ENCODE data around the gene GFOD1.

Gene GFOD1

DNA sequence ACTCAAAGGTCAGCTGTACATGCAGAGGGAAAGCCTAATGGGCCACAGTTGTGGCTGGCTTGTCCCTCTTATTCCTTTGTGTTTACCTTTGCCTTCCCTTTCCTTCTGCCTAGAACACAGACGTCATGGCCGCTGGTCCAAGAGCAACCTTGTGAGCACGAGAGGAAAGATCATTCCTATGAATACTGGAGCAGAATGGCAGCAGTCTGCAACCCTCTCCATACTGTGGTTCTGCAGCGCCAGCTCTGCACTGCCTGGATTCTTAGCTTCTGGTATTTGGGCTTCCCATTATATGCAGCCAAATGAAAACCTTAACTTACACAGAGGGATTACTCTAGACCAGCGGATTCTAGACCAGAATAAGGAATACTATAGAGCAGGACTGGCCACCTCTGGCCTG, 171.5 kb downstream of the GFOD1 start:
- Histone ChIP-seq H2AK5ac (ENCODE audit: low read length) (no peak overlapping the region), H2BK15ac (replicated peaks; ENCODE audit: low read depth) (no peak overlapping the region), H3K4me2 (ENCODE audit: low read length) (no peak overlapping the region), H3K23ac (ENCODE audit: low read length) (no peak overlapping the region), H4K8ac (ENCODE audit: low read depth, low read length) (no peak overlapping the region), H3K36me3 (ENCODE audit: control insufficient read depth, insufficient read depth, low read length) (peaks cover 14% of the 10 kb centered on the region), H3K4ac (ENCODE audit: low read depth, low read length) (no peak overlapping the region), H3K27ac (ENCODE audit: low read depth, low read length) (no peak overlapping the region), H3K79me1 (ENCODE audit: low read length) (no peaks in the 10 kb centered on the region), H2BK5ac (ENCODE audit: low read length) (no peak overlapping the region), H3K9ac (ENCODE audit: low read length) (no peak overlapping the region), H3K18ac (ENCODE audit: low read length) (no peak overlapping the region), H3K27me3 (ENCODE audit: insufficient read depth, low read length, poor library complexity) (no peaks in the 10 kb centered on the region), H4K5ac (ENCODE audit: low read length) (no peak overlapping the region), H3K4me1 (ENCODE audit: control insufficient read depth, low read depth, low read length) (no peaks in the 10 kb centered on the region), H2BK120ac (ENCODE audit: low read depth, low read length) (no peak overlapping the region), H3K79me2 (ENCODE audit: control insufficient read depth, insufficient read depth, low read length) (no peaks in the 10 kb centered on the region), H3K4me3 (ENCODE audit: low read length) (no peak overlapping the region), H3K56ac (ENCODE audit: low read length) (no peak overlapping the region)
- no peak for DNase-seq
- WGBS (ENCODE audit: extremely low coverage, insufficient coverage, low lambda C conversion rate) = no CpG with 5 or more reads among the region's 5 CpGs

DNA sequence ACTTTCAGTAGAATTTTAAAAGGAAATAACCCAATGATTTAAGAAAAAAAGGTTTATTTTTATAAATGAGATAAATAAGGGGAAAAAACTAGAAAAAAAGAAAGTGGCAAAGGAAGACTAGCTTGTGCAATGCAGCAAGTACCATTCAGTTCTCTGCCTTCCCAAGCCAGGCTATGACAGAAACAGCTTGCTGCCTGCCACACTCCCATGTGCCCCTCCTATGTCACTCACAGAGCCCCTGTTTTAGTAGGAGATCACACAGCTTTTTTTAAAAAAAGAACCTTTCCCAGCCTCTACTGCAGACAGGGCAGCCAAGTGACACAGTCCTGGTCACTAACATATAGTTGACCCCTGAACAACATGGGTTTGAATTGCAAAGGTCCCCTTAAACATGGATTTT, 172.6 kb downstream of the GFOD1 start:
- Histone ChIP-seq H3K4me1 (ENCODE audit: control insufficient read depth, low read depth, low read length) (no peaks in the 10 kb centered on the region), H2BK120ac (ENCODE audit: low read depth, low read length) (no peak overlapping the region), H3K56ac (ENCODE audit: low read length) (no peak overlapping the region), H3K4ac (ENCODE audit: low read depth, low read length) (no peak overlapping the region), H3K79me2 (ENCODE audit: control insufficient read depth, insufficient read depth, low read length) (no peaks in the 10 kb centered on the region), H3K9ac (ENCODE audit: low read length) (no peak overlapping the region), H4K5ac (ENCODE audit: low read length) (no peak overlapping the region), H3K27ac (ENCODE audit: low read depth, low read length) (no peak overlapping the region), H3K36me3 (ENCODE audit: control insufficient read depth, insufficient read depth, low read length) (peaks cover 11% of the 10 kb centered on the region), H3K4me2 (ENCODE audit: low read length) (no peak overlapping the region), H3K4me3 (ENCODE audit: low read length) (no peak overlapping the region), H3K27me3 (ENCODE audit: insufficient read depth, low read length, poor library complexity) (no peaks in the 10 kb centered on the region), H4K8ac (ENCODE audit: low read depth, low read length) (no peak overlapping the region), H2BK5ac (ENCODE audit: low read length) (no peak overlapping the region), H3K79me1 (ENCODE audit: low read length) (no peaks in the 10 kb centered on the region), H2AK5ac (ENCODE audit: low read length) (no peak overlapping the region), H3K23ac (ENCODE audit: low read length) (no peak overlapping the region), H2BK15ac (replicated peaks; ENCODE audit: low read depth) (no peak overlapping the region), H3K18ac (ENCODE audit: low read length) (no peak overlapping the region)
- no peak for DNase-seq

DNA sequence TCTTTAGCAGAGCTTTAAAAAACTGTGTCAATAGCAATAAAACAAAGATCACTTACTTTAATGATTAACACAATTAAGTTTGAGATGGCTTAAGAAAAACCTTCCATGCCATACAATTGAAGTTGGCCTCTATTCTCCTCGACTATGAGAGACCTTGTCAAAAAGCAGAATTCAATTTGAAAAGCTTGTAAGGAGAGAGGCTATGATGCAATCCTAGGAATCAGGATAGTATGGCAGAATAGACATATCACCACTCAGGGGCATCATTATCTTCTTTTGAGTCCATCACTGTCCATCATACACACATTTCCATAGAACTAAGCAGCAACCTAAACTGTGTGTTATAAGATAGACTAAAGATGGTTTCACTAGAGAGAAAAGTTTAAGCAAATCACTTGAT, 176.2 kb downstream of the GFOD1 start:
- H2BK15ac ChIP-seq (replicated peaks; ENCODE audit: low read depth) = no peak overlapping the region
- H3K18ac ChIP-seq (ENCODE audit: low read length) = no peak overlapping the region
- H3K56ac ChIP-seq (ENCODE audit: low read length) = no peak overlapping the region
- no peak overlapping the region for H2BK5ac ChIP-seq (ENCODE audit: low read length)
- peaks cover 9% of the 10 kb centered on the region for H3K36me3 ChIP-seq (ENCODE audit: control insufficient read depth, insufficient read depth, low read length)
- no peak for DNase-seq
- no peak overlapping the region for H2AK5ac ChIP-seq (ENCODE audit: low read length)
- no peak overlapping the region for H3K23ac ChIP-seq (ENCODE audit: low read length)
- no peak overlapping the region for H3K4me2 ChIP-seq (ENCODE audit: low read length)
- no peak overlapping the region for H3K9ac ChIP-seq (ENCODE audit: low read length)
- H3K4me3 ChIP-seq (ENCODE audit: low read length) = no peak overlapping the region
- no peaks in the 10 kb centered on the region for H3K79me1 ChIP-seq (ENCODE audit: low read length)
- no peak overlapping the region for H4K5ac ChIP-seq (ENCODE audit: low read length)
- no CpG with 5 or more reads among the region's 1 CpG for WGBS (ENCODE audit: extremely low coverage, insufficient coverage, low lambda C conversion rate)
- no peaks in the 10 kb centered on the region for H3K27me3 ChIP-seq (ENCODE audit: insufficient read depth, low read length, poor library complexity)
- H3K4ac ChIP-seq (ENCODE audit: low read depth, low read length) = no peak overlapping the region
- H3K27ac ChIP-seq (ENCODE audit: low read depth, low read length) = no peak overlapping the region
- no peak overlapping the region for H4K8ac ChIP-seq (ENCODE audit: low read depth, low read length)
- H3K4me1 ChIP-seq (ENCODE audit: control insufficient read depth, low read depth, low read length) = no peaks in the 10 kb centered on the region
- no peaks in the 10 kb centered on the region for H3K79me2 ChIP-seq (ENCODE audit: control insufficient read depth, insufficient read depth, low read length)
- no peak overlapping the region for H2BK120ac ChIP-seq (ENCODE audit: low read depth, low read length)

DNA sequence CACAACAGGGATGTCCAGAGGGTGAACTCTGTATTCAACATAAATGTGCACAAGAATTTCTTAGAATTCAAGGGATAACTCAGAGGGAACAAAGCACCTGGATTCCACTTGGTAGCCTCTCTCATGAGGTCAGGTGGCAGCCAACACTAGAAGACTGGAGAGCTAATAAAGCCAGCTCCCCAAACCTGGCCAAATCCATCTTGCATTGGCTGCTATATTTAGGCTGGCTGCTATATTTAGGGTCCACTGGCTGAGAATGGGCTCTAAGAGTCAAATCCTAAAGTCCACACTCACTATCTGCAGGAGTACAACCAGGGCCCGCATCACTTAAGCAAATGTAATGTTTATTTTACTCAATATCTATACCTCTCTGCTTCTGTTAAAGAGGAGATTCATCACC, 179.1 kb downstream of the GFOD1 start:
- no peaks in the 10 kb centered on the region for H3K79me2 ChIP-seq (ENCODE audit: control insufficient read depth, insufficient read depth, low read length)
- H3K79me1 ChIP-seq (ENCODE audit: low read length) = no peaks in the 10 kb centered on the region
- H3K36me3 ChIP-seq (ENCODE audit: control insufficient read depth, insufficient read depth, low read length) = peaks cover 10% of the 10 kb centered on the region
- WGBS (ENCODE audit: extremely low coverage, insufficient coverage, low lambda C conversion rate) = no CpG with 5 or more reads among the region's 1 CpG
- no peak overlapping the region for H3K23ac ChIP-seq (ENCODE audit: low read length)
- no peak overlapping the region for H2BK120ac ChIP-seq (ENCODE audit: low read depth, low read length)
- H3K4me3 ChIP-seq (ENCODE audit: low read length) = no peak overlapping the region
- H3K4me2 ChIP-seq (ENCODE audit: low read length) = no peak overlapping the region
- H2BK5ac ChIP-seq (ENCODE audit: low read length) = no peak overlapping the region
- H3K18ac ChIP-seq (ENCODE audit: low read length) = no peak overlapping the region
- no peak overlapping the region for H2AK5ac ChIP-seq (ENCODE audit: low read length)
- no peak for DNase-seq
- H3K9ac ChIP-seq (ENCODE audit: low read length) = no peak overlapping the region
- no peak overlapping the region for H2BK15ac ChIP-seq (replicated peaks; ENCODE audit: low read depth)
- H3K4ac ChIP-seq (ENCODE audit: low read depth, low read length) = no peak overlapping the region
- H4K8ac ChIP-seq (ENCODE audit: low read depth, low read length) = no peak overlapping the region
- no peaks in the 10 kb centered on the region for H3K27me3 ChIP-seq (ENCODE audit: insufficient read depth, low read length, poor library complexity)
- H3K56ac ChIP-seq (ENCODE audit: low read length) = no peak overlapping the region
- H3K27ac ChIP-seq (ENCODE audit: low read depth, low read length) = no peak overlapping the region
- no peak overlapping the region for H4K5ac ChIP-seq (ENCODE audit: low read length)
- H3K4me1 ChIP-seq (ENCODE audit: control insufficient read depth, low read depth, low read length) = no peaks in the 10 kb centered on the region

Data from mesendoderm (in vitro differentiated cells).